GM21526 (cell line): ENCODE results near the gene NOL8.

Experiments
- ATAC-seq: cut with Tn5 transposase; IDR thresholded peaks from one replicate; pipeline ENCODE4 v1.9.1; 2021; ENCODE audit warnings: moderate library complexity; ENCODE audit not compliant: unreplicated experiment, low FRiP score

NOL8 gene

GRCh38 chr9:92325269-92325990, at the start of gene NOL8, which contains the start of gene CENPP:
Gene NOL8, minus strand, starts transcription at chr9:92325350. Its CDS starts 1,189 bp downstream, at chr9:92324161.
Gene CENPP, plus strand, starts transcription at chr9:92325953.
- ATAC-seq = peak; percentile 89

- ATAC-seq = no peak
These were observed 48.0 kb upstream of the NOL8 start for GRCh38 chr9:92373167-92373566.

- ATAC-seq = no peak
These were observed 43.9 kb upstream of the NOL8 start for GRCh38 chr9:92369075-92369474.

GRCh38 chr9:92360083-92360482, 34.9 kb upstream of the NOL8 start:
- ATAC-seq = no peak

- no peak for ATAC-seq
These were observed 34.3 kb upstream of the NOL8 start for GRCh38 chr9:92359394-92359995.

- no peak for ATAC-seq
These were observed 27.9 kb upstream of the NOL8 start for GRCh38 chr9:92353051-92353450.

GRCh38 chr9:92350740-92351133, 25.6 kb upstream of the NOL8 start:
- no peak for ATAC-seq

GRCh38 chr9:92349771-92350739, 24.9 kb upstream of the NOL8 start:
- ATAC-seq = no peak

GRCh38 chr9:92345582-92345981, 20.4 kb upstream of the NOL8 start:
- no peak for ATAC-seq

- no peak for ATAC-seq
These were observed 17.8 kb upstream of the NOL8 start for GRCh38 chr9:92342825-92343488.

GRCh38 chr9:92341578-92341977, 16.4 kb upstream of the NOL8 start:
- no peak for ATAC-seq

GRCh38 chr9:92333282-92333634, 8.1 kb upstream of the NOL8 start:
- ATAC-seq = no peak

GRCh38 chr9:92332577-92333281, 7.6 kb upstream of the NOL8 start:
- no peak for ATAC-seq

GRCh38 chr9:92328225-92328624, 3.1 kb upstream of the NOL8 start:
- no peak for ATAC-seq

GRCh38 chr9:92327283-92327850, 2.2 kb upstream of the NOL8 start:
- no peak for ATAC-seq

- ATAC-seq = no peak
These were observed 896 bp upstream of the NOL8 start for GRCh38 chr9:92325991-92326500.

GRCh38 chr9:92324889-92325268, 271 bp downstream of the NOL8 start:
- peak; percentile 16 for ATAC-seq

GRCh38 chr9:92324431-92324830, 719 bp downstream of the NOL8 start:
- ATAC-seq = no peak

GRCh38 chr9:92315456-92315855, 9.7 kb downstream of the NOL8 start:
- no peak for ATAC-seq

- ATAC-seq = no peak
These were observed 11.5 kb downstream of the NOL8 start for GRCh38 chr9:92313624-92314012.
